Kidney tubule cell (primary cell): Measurements from ENCODE around the gene CPVL.

ENCODE experiments used
- DNase-seq: peaks from one replicate; pipeline ENCODE4 v3.0.0-alpha.2; 2018; ENCODE audit warnings: low spot score

The CPVL gene

GRCh38 chr7:29146057-29146706 lies at the start of gene CPVL:
TSS of gene CPVL (minus strand) at chr7:29146537. CDS start at chr7:29121061, 25,476 bp downstream.
- peak; percentile 74 for DNase-seq

- DNase-seq, result peak; percentile 52
Observed at GRCh38 chr7:29194594-29195427, 48.5 kb upstream of the CPVL start, which contains the start of gene CHN2. TSS of gene CHN2 (plus strand) at chr7:29194775.

GRCh38 chr7:29194206-29194593 lies 47.9 kb upstream of the CPVL start:
- no peak for DNase-seq

DNA sequence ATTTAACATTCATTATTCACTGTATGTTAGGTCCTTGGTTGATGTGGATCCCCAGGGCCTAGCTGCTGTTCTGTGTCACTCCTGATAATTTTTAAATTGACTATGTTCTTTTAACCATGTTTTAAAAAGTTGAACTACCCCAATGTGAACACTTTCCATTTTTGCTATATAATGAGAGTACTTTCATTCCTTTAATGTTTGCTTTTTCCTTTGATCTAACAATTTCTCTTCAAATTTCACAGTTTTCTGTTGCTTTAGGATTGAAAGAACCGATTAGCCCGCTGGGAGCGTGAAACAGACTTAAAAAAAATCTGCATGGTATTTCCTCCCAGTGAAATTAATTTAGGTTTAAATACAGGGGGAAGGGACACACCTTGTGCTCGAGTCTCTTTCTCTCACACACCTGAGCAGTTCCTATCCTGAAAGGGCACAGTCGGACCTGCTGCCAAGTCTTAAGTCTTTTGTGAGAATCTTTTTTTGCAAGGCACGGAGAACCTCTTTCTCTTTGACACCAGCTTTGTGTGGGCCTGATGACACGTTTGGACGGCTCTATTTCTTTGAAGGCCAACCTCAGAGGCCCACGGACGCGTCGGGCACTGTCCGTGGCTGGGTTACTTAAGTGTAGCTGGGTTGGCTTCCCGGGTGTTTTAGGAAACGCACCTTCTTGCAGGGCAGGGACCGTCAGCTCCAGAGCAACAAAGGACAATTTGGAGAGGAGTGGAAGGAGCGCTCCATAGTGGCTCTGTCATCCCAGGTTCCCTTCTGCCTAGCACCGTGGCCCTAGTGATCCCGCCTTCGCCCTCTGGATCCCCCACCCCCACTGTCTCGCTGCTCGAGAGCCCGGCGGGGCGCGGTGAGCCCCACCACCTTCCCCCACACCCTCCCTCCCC lies 47.2 kb upstream of the CPVL start:
- no peak for DNase-seq

- DNase-seq, result no peak
Observed at GRCh38 chr7:29192811-29193210, 46.5 kb upstream of the CPVL start.

DNA sequence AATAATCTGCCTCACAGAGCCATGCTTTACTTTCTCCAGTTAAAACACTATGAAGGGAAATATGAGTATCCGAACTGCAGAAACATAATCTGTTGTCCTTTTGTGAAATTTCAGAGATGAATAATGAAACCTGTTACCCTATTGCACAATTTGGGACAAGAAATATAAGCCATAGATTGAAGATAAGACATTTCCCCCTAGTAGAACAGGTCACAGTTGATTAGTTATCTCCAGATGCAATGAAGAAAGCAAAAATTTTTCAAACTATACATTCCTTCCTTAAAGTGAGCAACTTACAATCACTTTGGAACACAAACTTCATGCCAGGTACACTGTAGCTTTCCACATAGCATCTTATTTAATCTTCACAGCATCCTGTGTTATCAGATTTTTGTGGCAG lies 46.0 kb upstream of the CPVL start:
- no peak for DNase-seq

DNA sequence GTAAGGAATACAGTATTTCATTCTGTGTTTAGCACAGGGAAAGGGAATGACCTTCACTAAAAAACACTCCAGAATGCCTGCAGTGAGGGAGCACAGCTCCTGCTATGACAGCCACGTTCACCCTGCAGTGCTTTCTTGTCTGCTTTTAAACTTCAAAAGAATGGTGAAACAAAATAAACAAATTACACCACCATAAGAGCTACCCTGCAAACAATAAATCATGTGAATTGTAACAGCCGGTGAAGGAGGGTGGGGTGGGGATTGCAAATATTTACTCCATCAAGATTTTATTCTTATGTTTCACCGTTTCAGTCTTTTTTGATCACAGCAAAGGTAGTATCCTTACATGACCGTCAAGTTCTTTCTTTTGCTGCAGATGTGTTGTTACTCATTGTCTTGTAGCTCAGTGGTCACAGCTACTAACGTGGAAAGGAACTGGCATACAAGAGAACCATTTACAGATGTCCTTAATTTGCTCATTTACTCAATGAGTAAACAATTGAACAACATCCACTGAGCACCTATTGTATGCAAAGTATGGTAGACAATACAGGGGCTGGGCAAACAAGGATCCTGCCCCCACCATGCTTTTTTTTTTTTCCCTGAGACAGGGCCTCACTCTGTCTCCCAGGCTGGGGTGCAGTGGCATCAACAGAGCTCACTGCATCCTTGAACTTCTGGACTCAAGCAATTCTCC lies 44.2 kb upstream of the CPVL start:
- no peak for DNase-seq

DNA sequence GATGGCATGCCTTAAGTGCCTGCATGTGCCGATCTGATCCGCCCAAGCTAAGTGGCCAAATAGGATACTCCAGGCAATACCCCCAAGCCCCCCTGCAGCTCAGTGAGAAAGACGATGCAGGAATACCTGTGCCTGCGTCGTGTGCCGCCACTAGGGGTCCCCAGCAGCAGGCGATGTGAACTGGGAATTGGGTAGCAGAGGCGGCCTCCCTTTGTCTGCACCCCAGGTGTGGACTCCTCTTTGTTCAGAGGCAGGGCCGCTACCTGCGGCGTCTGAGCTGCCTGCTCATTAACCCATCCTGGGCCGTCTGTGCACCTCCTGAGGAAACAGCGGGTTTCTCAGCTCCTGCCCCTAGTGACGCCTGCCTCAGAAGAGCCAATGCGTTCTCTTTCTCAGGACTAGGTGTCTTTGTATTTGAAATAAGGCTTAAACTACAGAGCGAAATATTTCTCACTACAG lies 43.4 kb upstream of the CPVL start:
- peak; percentile 55 for DNase-seq

GRCh38 chr7:29185613-29186012 lies 39.3 kb upstream of the CPVL start:
- DNase-seq, result no peak

DNA sequence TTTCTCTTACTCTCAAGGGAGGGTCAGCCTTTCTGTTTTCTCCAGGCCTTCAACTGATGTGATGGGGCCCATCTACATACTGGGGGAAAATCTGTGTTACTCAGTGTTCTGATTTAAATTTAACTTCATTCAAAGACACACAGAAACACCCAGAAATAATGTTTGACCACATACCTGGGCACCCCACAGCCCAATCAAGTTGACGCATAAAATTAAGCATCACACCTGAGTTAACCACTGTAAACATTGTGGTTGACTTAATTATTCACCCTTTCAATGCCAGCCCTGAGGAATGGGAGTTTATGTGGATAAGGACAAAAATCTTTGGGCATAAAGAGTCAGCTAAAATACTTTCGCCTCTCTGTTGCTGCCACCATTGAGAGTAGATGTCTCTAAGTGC lies 38.3 kb upstream of the CPVL start:
- no peak for DNase-seq

DNA sequence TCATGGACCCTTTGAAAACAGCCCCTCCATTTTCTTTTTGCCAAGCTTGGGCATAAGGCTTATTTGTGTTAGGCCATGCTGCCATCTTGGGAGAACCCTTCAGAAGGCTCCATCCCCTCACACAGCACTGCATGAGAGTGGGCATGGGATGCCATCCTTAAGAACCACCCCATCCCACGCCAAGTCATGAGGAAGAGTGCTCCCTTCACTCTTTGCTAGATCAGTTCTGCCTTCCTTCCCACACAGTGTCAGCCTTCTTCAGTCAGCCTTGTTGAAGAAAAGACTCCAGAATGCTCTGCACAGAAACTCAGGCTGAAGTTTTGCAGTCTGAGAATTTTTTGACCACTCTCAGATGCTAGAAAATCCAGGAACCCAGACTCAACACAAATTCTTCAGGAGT lies 32.8 kb upstream of the CPVL start:
- no peak for DNase-seq

DNA sequence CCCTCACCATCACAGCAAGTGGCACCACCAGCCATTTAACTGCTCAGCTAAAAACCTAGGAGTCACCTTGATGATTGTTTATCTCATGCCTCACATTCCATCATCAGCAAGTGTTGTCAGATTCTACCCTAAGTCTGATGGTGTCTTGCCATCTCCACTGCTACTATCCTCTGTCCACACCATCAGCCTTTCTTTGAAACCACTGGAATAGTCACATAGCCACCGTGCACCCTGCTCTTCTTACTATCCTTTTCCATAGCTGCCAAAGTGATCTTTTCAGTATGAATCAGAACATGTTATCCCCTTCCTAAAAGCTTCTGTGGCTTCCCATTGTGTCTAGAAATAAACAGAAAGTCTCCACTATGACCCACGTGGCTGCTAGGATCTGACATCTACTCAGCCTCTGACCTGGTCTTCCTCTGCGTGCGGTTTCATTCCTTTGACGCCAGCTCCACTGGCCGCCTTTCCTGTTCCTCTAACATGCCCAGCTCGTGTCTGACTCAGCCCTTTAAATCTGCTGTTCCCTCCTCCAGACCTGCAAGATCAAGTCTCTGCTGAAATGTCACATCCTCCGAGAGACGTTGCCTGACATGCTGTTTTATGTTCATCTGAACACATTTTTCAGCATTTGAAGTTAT lies 31.7 kb upstream of the CPVL start:
- no peak for DNase-seq

- DNase-seq, result no peak
Observed at GRCh38 chr7:29173458-29173857, 27.1 kb upstream of the CPVL start.

- no peak for DNase-seq
Observed at GRCh38 chr7:29170781-29171180, 24.4 kb upstream of the CPVL start.

DNA sequence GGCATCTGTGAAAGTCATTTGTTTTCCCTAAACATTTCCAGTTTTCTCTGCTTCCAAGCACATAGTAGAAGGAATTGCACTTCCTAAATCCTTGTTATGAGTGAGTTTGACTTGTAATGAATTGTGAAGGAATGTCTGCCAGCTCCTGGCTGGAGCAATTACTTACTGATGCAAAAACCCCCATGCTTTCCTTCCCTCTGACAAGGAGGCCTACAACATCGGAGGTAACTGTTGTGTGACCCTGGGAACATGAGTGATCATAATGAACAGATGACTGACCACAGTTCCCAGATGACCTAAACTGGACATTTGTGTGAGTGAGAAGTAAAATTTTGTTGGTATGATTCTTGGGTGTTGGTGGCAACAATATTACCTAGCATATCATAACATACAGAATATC lies 21.4 kb upstream of the CPVL start:
- peak; percentile 70 for DNase-seq

DNA sequence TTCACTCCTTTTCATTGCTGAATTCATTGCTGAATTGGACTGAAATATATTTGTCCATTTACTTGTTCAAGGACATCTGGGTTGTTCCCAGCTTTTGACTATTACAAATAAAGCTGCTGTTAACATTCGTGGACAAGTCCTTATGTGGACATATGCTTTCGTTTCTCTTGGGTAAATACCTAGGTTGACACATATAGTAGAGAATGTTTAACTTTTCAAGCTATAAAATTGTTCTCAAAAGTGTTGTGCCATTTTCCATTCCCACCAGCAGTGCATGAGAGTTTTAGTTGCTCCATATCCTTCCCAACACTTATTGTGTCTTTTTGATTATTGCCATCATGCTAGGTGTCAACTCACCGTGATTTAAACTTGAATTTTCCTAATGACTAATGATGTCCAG lies 17.5 kb upstream of the CPVL start:
- DNase-seq, result no peak

DNA sequence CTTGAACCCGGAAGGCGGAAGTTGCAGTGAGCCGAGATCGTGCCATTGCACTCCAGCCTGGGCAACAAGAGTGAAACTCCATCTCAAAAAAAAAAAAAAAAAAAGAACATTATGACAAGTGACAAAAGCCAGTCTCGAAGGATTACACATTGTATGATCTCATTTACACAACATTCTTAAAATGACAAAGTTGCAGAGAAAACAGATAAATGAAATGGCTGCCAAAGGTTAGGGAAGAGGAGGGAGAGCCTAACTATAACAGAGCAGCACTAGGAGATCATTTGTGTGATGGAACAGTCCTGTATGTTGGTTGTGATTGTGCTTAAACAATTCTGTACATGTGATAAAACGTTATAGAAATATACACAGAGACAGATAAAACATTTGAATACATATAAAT lies 16.2 kb upstream of the CPVL start:
- no peak for DNase-seq

GRCh38 chr7:29161231-29161630 lies 14.9 kb upstream of the CPVL start:
- DNase-seq, result no peak

GRCh38 chr7:29160080-29160479 lies 13.7 kb upstream of the CPVL start:
- DNase-seq, result no peak

- no peak for DNase-seq
Observed at GRCh38 chr7:29158795-29159423, 12.6 kb upstream of the CPVL start.

- no peak for DNase-seq
Observed at GRCh38 chr7:29156907-29157452, 10.6 kb upstream of the CPVL start.
